GM21786 (cell line): ENCODE measurements around the gene GRAP.
A peak's percentile ranks its signal among the peaks of the same experiment; 100 is the strongest.
"Not testable (repeated sequence)": the region's sequence is repeated elsewhere in the genome, so short reads cannot be mapped to it uniquely, and the experiment has no call there.

Source experiments
- ATAC-seq: cut with Tn5 transposase; IDR thresholded peaks from one replicate; pipeline ENCODE4 v1.9.1; 2021; ENCODE audit not compliant: unreplicated experiment

The GRAP gene

GRCh38 chr17:19046782-19047375 lies at the start of gene GRAP:
GRAP (minus strand) TSS chr17:19046957; CDS start chr17:19046926, 31 bp downstream.
- ATAC-seq = not testable (repeated sequence)

GRCh38 chr17:19093684-19094438 lies 47.1 kb upstream of the GRAP start:
- ATAC-seq = not testable (repeated sequence)

GRCh38 chr17:19092737-19093683 lies 46.3 kb upstream of the GRAP start:
- not testable (repeated sequence) for ATAC-seq

- ATAC-seq = not testable (repeated sequence)
Observed at GRCh38 chr17:19090058-19090772, 43.5 kb upstream of the GRAP start.

- ATAC-seq = not testable (repeated sequence)
Observed at GRCh38 chr17:19088804-19089685, 42.3 kb upstream of the GRAP start.

GRCh38 chr17:19077386-19077785 lies 30.6 kb upstream of the GRAP start:
- ATAC-seq = not testable (repeated sequence)

GRCh38 chr17:19076398-19077192 lies 29.8 kb upstream of the GRAP start:
- not testable (repeated sequence) for ATAC-seq

- peak; percentile 72 for ATAC-seq
Observed at GRCh38 chr17:19070318-19071168, 23.8 kb upstream of the GRAP start.

- ATAC-seq = not testable (repeated sequence)
Observed at GRCh38 chr17:19064378-19064777, 17.6 kb upstream of the GRAP start.

- peak; percentile 12 for ATAC-seq
Observed at GRCh38 chr17:19063326-19063956, 16.7 kb upstream of the GRAP start.

- peak; percentile 52 for ATAC-seq
Observed at GRCh38 chr17:19062718-19063325, 16.1 kb upstream of the GRAP start.

- ATAC-seq = peak; percentile 30
Observed at GRCh38 chr17:19062009-19062717, 15.4 kb upstream of the GRAP start.

- not testable (repeated sequence) for ATAC-seq
Observed at GRCh38 chr17:19055447-19055846, 8.7 kb upstream of the GRAP start.

GRCh38 chr17:19048826-19049225 lies 2.1 kb upstream of the GRAP start:
- not testable (repeated sequence) for ATAC-seq

GRCh38 chr17:19047510-19047909 lies 753 bp upstream of the GRAP start:
- ATAC-seq = not testable (repeated sequence)

GRCh38 chr17:19044643-19045042 lies 2.1 kb downstream of the GRAP start:
- ATAC-seq = not testable (repeated sequence)
